Retinal pigment epithelial cell (primary cell): ENCODE data around the gene TEKT5.

Source experiments
- DNase-seq: peaks from one replicate; pipeline ENCODE4 v3.0.0-alpha.2; 2010; ENCODE audit warnings: low read depth
- H3K4me3 ChIP-seq: 2 replicates; pipeline ENCODE4 v1.5.1; 2011; ENCODE audit warnings: mild to moderate bottlenecking, low read length, control low read depth, moderate library complexity
- CTCF ChIP-seq: conservative IDR thresholded peaks from 2 replicates; pipeline ENCODE4 v1.5.1; 2011; ENCODE audit warnings: low read depth, low read length, control low read depth, inconsistent platforms

The TEKT5 gene

GRCh38 chr16:10642964-10643363 is 51.8 kb downstream of the TEKT5 start:
- DNase-seq = no peak
- no peak overlapping the region for H3K4me3 ChIP-seq
- TF ChIP-seq CTCF = no peak

GRCh38 chr16:10641953-10642949 is 52.5 kb downstream of the TEKT5 start:
- no peak for DNase-seq
- TF ChIP-seq CTCF = no peak
- H3K4me3 ChIP-seq = no peak overlapping the region

- TF ChIP-seq CTCF = no peak
- H3K4me3 ChIP-seq = no peak overlapping the region
- no peak for DNase-seq
Observed at GRCh38 chr16:10641555-10641952, 53.2 kb downstream of the TEKT5 start.

GRCh38 chr16:10640934-10641333 is 53.8 kb downstream of the TEKT5 start:
- no peak for TF ChIP-seq CTCF
- no peak overlapping the region for H3K4me3 ChIP-seq
- DNase-seq = no peak

GRCh38 chr16:10638101-10638500 is 56.6 kb downstream of the TEKT5 start:
- H3K4me3 ChIP-seq = no peak overlapping the region
- no peak for DNase-seq
- no peak for TF ChIP-seq CTCF

- no peak overlapping the region for H3K4me3 ChIP-seq
- DNase-seq = no peak
- TF ChIP-seq CTCF = no peak
Observed at GRCh38 chr16:10637337-10638037, 57.2 kb downstream of the TEKT5 start.
